Measurements from ENCODE around the gene P3H1. TPM values are rescaled to one million over a fixed set of nuclear protein-coding genes. Genes with fewer than 3 reads are reported as not detected.

The P3H1 gene
- total RNA-seq, 1 experiment from 2014 or later, result 84.8 TPM

Other genes with a start within 250 kb of the P3H1 start
- 78.5 TPM for gene PPIH, start 108.6 kb downstream of the P3H1 start, total RNA-seq (2021; ENCODE audit: unreplicated experiment)
- gene YBX1, start 84.6 kb downstream of the P3H1 start, total RNA-seq (2021; ENCODE audit: unreplicated experiment), result 908 TPM
- 0.05 TPM for gene CLDN19, start 26.8 kb downstream of the P3H1 start, total RNA-seq (2021; ENCODE audit: unreplicated experiment)
- 5.8 TPM for gene C1orf50, start 221 bp upstream of the P3H1 start, total RNA-seq (2021; ENCODE audit: unreplicated experiment)
- 0.13 TPM for gene TMEM269, start 18.0 kb upstream of the P3H1 start, total RNA-seq (2021; ENCODE audit: unreplicated experiment)
- 15.3 TPM for gene ERMAP, start 50.1 kb upstream of the P3H1 start, total RNA-seq (2021; ENCODE audit: unreplicated experiment)
- 21.2 TPM for gene SVBP, start 50.4 kb upstream of the P3H1 start, total RNA-seq (2021; ENCODE audit: unreplicated experiment)
- 9.9 TPM for gene ZNF691, start 79.6 kb upstream of the P3H1 start, total RNA-seq (2021; ENCODE audit: unreplicated experiment)
- gene SLC2A1, start 191.8 kb upstream of the P3H1 start, total RNA-seq (2021; ENCODE audit: unreplicated experiment), result 32.9 TPM